CD4-positive, CD25-positive, alpha-beta regulatory T cell (primary cell): ENCODE results near the gene SBSN. TPM values are rescaled to one million over a fixed set of nuclear protein-coding genes. Genes with fewer than 3 reads are reported as not detected.
A peak's percentile ranks its signal among the peaks of the same experiment; 100 is the strongest.

ENCODE experiments used
- ATAC-seq, 2 donors: fragments of 150-1000 bp; cut with Tn5 transposase; one replicate each; pipeline ENCODE4 v1.10.0; 2021; ENCODE audit warnings: low read depth in 2 of 2, moderate number of reproducible peaks in 2 of 2, moderate library complexity in 1 of 2
- DNase-seq, 3 donors: peaks; one replicate each; pipeline versions ENCODE4 v3.0.0 to v3.0.0-alpha.2; 2012 to 2022; ENCODE audit warnings: mixed read lengths in 1 of 3
- H3K27ac ChIP-seq: one replicate; pipeline ENCODE4 v1.7.0; 2013; ENCODE audit warnings: mild to moderate bottlenecking, low read length; ENCODE audit not compliant: insufficient read depth, poor library complexity, severe bottlenecking
- H3K27me3 ChIP-seq: one replicate; pipeline ENCODE4 v1.7.0; 2013; ENCODE audit warnings: low read length; ENCODE audit not compliant: control insufficient read depth, insufficient read depth
- H3K36me3 ChIP-seq: one replicate; pipeline ENCODE4 v1.7.0; 2013; ENCODE audit warnings: mild to moderate bottlenecking, low read length, moderate library complexity; ENCODE audit not compliant: control insufficient read depth, insufficient read depth
- H3K4me1 ChIP-seq: 2 replicates; pipeline ENCODE4 v1.7.0; 2013; ENCODE audit warnings: mild to moderate bottlenecking, low read length; ENCODE audit not compliant: insufficient read depth, control insufficient read depth, poor library complexity, severe bottlenecking
- H3K4me3 ChIP-seq: one replicate; pipeline ENCODE4 v1.7.0; 2013; ENCODE audit warnings: low read depth, mild to moderate bottlenecking, low read length, moderate library complexity
- H3K9me3 ChIP-seq, 2 experiments: 1 replicate in 1 of 2; 2 replicates in 1 of 2; pipeline ENCODE4 v1.7.0; 2013; ENCODE audit warnings: low read length in 2 of 2, mild to moderate bottlenecking in 1 of 2, moderate library complexity in 1 of 2; ENCODE audit not compliant: control insufficient read depth in 2 of 2
- H3K27ac Mint-ChIP-seq, 3 donors: one replicate each; pipeline ENCODE4 v1.8.0; 2020 to 2022; ENCODE audit warnings: mild to moderate bottlenecking in 3 of 3, mixed read lengths in 3 of 3, moderate library complexity in 2 of 3
- H3K27me3 Mint-ChIP-seq: one replicate; pipeline ENCODE4 v1.8.0; 2022; ENCODE audit warnings: mild to moderate bottlenecking, mixed read lengths
- H3K36me3 Mint-ChIP-seq: one replicate; pipeline ENCODE4 v1.8.0; 2020; ENCODE audit warnings: mixed read lengths
- H3K4me1 Mint-ChIP-seq, 4 donors: one replicate each; pipeline ENCODE4 v1.8.0; 2020 to 2022; ENCODE audit warnings: mixed read lengths in 4 of 4, mild to moderate bottlenecking in 1 of 4
- H3K4me3 Mint-ChIP-seq, 4 donors: one replicate each; pipeline ENCODE4 v1.8.0; 2020 to 2022; ENCODE audit warnings: mild to moderate bottlenecking in 4 of 4, mixed read lengths in 4 of 4, moderate library complexity in 3 of 4
- H3K9me3 Mint-ChIP-seq, 7 donors: one replicate each; pipeline ENCODE4 v1.8.0; 2020 to 2022; ENCODE audit warnings: mixed read lengths in 7 of 7, mild to moderate bottlenecking in 3 of 7, moderate library complexity in 2 of 7
- polyA plus RNA-seq, 4 donors: library from polyadenylated mRNA; unstranded; fragments of 300-500 nt; fragmentation: Illumina TruSeq; gene quantifications; one replicate each; pipeline ENCODE4 v1.2.3, GENCODE V29; 2021
- total RNA-seq: library from RNA; stranded (reverse); gene quantifications from one replicate; pipeline ENCODE4 v1.2.3, GENCODE V29; 2022

The SBSN gene
- total and polyA plus RNA-seq, 5 donors from 2014 or later, result not detected

DNA sequence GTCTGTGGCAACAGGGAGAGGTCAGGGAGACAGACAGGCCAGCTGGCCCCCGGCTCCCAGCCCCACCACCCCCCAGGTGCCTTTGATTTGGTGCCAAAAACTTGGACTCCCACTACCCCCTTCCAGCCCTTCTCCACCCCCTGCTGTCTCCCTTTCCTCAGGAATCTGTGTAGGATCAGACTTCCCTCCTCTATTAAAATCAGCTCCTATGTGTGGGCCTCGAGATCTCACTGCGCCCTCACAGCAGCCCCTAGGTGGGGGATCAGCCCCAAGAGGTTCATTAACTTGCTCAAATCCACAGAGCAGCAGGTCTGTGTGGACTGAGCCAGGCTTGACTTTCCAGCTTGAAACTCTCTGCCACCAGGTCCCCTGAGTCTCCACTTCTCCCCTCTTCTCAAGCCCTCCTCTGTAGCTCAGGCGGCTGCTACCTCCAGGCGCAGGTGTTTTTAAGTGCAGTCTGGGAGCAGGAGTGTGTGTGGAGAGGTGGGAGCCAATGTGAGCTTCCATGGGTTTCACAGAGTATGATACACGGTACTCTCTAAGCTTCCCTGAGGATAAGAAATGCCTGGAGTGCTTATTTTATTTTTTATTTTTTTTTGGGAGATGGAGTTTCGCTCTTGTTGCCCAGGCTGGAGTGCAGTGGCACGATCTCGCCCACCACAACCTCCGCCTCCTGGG is 6.8 kb upstream of the SBSN start:
- H3K9me3 Mint-ChIP-seq, result peaks cover 0 to 1% (median 0%) of the 10 kb centered on the region in 7 donors
- Histone ChIP-seq H3K4me1 (peaks cover 11% of the 10 kb centered on the region), H3K4me3 (no peak overlapping the region), H3K27me3 (peaks cover 2% of the 10 kb centered on the region), H3K27ac (no peak overlapping the region), H3K36me3 (no peaks in the 10 kb centered on the region), H3K9me3 (no peaks in the 10 kb centered on the region)
- no peak overlapping the region for H3K4me3 Mint-ChIP-seq
- DNase-seq, result no peak
- peaks cover 0 to 14% (median 8%) of the 10 kb centered on the region in 4 donors for H3K4me1 Mint-ChIP-seq
- ATAC-seq, result no peak
- no peaks in the 10 kb centered on the region for H3K36me3 Mint-ChIP-seq
- peak overlapping the region in 1 of 3 donors; percentile 23 for H3K27ac Mint-ChIP-seq
- peaks cover 29% of the 10 kb centered on the region for H3K27me3 Mint-ChIP-seq

DNA sequence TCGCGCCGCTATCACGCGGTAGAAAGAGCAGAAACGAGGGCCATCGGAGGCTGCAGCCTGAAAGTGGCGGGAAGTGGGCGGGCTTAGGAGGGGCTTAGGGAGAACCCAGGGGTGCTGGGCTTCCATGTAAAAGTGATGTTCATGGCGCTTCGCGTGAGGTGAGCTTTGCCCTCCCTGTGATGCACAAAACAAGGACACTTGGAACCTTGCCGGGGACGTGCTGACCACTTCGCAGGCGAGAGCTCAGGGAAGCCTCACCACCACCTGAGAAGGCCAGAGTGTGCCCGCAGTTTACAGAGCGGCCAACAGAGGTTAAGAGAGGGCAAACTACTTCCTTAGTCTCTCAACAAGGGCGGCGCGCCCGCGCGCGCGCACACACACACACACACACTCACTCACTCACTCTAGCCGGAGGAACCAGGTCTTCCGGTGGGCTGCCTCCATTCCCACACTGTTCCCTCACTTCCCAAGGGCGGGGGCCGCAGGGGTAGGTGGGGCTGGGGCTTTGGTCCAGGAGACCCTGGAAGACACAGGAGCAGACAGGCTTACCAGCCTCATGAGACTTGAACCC is 5.8 kb upstream of the SBSN start:
- peak in 2 of 3 donors; percentile 43 to 66 for DNase-seq
- Mint-ChIP-seq H3K27ac (peak overlapping the region; percentile 29 to 78 (median 62)), H3K4me1 (peaks cover 0 to 14% (median 8%) of the 10 kb centered on the region in 4 donors), H3K36me3 (no peaks in the 10 kb centered on the region), H3K27me3 (peaks cover 40% of the 10 kb centered on the region), H3K9me3 (peaks cover 0 to 1% (median 0%) of the 10 kb centered on the region in 7 donors), H3K4me3 (peak overlapping the region; percentile 7 to 86 (median 54))
- peak; percentile 67 to 86 for ATAC-seq
- H3K9me3 ChIP-seq, result no peaks in the 10 kb centered on the region
- H3K27me3 ChIP-seq, result peaks cover 2% of the 10 kb centered on the region
- H3K4me3 ChIP-seq, result peak overlapping the region; percentile 19
- peaks cover 11% of the 10 kb centered on the region for H3K4me1 ChIP-seq
- H3K36me3 ChIP-seq, result no peaks in the 10 kb centered on the region
- H3K27ac ChIP-seq, result no peak overlapping the region

DNA sequence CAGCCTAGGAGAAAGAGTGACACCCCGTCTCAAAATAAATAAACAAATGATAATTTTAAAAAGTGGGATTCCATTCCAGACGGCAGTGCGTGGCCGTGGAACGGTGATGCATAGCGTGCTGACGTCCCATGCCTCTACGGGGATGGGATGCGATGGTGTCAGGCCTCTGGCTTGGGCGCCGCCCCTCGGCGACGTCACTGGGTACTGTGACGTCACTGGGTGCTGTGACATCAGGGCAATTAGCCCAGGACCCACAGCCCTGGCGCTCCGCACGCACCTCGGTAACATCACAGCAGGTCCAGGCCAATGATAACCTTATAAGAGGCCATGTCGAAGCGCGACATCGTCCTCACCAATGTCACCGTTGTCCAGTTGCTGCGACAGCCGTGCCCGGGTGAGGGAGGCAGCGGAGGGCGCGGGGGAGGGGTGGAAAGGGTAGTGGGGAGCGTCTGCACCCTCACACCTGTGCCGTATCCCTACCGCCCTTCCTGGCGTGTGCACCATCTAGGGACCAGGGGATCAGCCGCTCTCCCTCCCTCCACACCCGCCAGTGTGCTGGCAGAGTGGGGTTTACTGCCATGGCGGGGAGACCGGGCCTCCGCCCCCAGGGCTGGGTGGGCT is 5.2 kb upstream of the SBSN start, which contains the start of gene GAPDHS:
TSS of gene GAPDHS (plus strand) at position 256 of the 621 bp plus-strand sequence. CDS start at position 328, 72 bp downstream.
- Histone ChIP-seq H3K27ac (no peak within 1 kb of the TSS), H3K4me1 (peaks cover 11% of the 10 kb centered on the region), H3K27me3 (peaks cover 2% of the 10 kb centered on the region), H3K36me3 (no peaks in the 10 kb centered on the region), H3K9me3 (no peaks in the 10 kb centered on the region), H3K4me3 (peak within 1 kb of the TSS; percentile 19)
- Mint-ChIP-seq H3K9me3 (peaks cover 0 to 1% (median 0%) of the 10 kb centered on the region in 7 donors), H3K36me3 (no peaks in the 10 kb centered on the region), H3K27ac (peak within 1 kb of the TSS; percentile 29 to 78 (median 62)), H3K27me3 (peaks cover 46% of the 10 kb centered on the region), H3K4me1 (peaks cover 0 to 14% (median 8%) of the 10 kb centered on the region in 4 donors), H3K4me3 (peak within 1 kb of the TSS; percentile 7 to 86 (median 54))
- no peak for ATAC-seq
- DNase-seq, result no peak

DNA sequence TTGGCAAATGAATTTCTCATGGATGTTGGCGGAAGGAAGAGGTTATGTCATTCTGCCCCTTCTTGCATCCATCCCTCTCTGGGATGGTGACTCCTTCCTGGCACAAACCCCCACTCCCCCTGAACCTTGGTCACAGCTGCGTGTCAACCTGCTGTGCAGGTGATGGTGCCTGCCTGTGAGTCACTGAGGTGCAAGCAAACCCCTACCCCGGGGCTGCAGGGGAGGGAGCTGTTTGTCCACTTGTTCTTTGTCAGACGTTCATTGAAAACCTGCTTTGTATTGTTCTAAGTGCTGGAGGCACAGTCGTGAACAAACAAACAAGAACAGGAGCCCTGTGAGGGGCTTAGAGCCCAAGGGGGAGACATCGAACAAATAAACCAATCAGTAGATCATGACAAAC is 3.2 kb upstream of the SBSN start:
- Histone ChIP-seq H3K36me3 (no peaks in the 10 kb centered on the region), H3K27ac (no peak overlapping the region), H3K4me3 (no peak overlapping the region), H3K27me3 (peaks cover 2% of the 10 kb centered on the region), H3K4me1 (peaks cover 11% of the 10 kb centered on the region), H3K9me3 (no peaks in the 10 kb centered on the region)
- no peak for DNase-seq
- H3K27ac Mint-ChIP-seq, result no peak overlapping the region
- H3K4me1 Mint-ChIP-seq, result peaks cover 0 to 14% (median 8%) of the 10 kb centered on the region in 4 donors
- peaks cover 53% of the 10 kb centered on the region for H3K27me3 Mint-ChIP-seq
- H3K9me3 Mint-ChIP-seq, result peaks cover 0 to 1% (median 0%) of the 10 kb centered on the region in 7 donors
- no peak for ATAC-seq
- no peaks in the 10 kb centered on the region for H3K36me3 Mint-ChIP-seq
- H3K4me3 Mint-ChIP-seq, result no peak overlapping the region

DNA sequence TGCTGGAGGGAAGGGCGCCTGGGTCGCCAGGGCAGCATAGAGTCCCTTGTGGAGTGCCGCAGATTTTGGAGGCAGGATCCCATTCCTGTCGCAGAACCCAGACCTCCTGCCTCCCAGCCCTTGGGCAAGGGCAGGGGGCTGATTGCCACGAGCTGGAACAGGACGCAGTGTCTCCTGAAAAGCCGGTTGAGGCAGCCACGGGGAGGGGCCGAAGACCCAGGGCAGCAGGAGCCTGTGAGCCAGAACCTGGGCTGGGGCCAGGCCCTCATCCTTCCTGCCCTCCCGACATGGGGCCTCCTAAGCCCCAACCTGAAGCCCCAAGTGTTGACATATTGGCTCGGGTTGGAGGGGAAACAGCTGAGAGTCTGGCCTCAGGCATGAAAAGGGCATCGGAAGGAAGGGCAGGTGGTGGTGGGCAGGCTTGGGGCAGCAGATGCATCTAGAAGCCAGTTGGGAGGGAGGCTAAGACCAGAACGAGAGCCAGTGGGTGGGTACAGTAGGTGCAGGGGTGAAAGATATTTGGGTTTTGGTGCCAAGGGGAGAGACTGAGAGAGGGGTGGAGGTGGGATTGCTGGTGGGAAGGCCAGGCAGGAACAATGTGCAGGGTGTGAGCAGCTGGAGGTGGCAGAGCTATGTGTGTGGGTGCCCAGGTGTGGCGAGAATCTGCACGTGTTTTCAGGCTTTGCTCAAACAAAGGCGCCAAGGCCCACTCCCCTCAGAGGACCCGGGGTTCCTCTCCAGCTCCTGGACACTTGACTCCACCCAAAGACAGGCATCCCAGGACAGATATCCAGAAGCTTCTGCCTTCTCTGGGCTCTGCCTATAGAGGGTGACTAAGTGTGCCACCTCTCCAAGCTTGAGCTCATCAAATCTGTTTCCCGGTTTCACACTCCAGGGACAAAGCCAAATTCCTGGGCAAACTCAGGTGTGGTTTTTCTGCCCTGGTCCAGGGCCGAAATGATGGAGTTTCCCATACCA is 1.4 kb upstream of the SBSN start:
- H3K4me3 Mint-ChIP-seq, result no peak overlapping the region
- ATAC-seq, result no peak
- Histone ChIP-seq H3K9me3 (no peaks in the 10 kb centered on the region), H3K27me3 (peaks cover 2% of the 10 kb centered on the region), H3K27ac (no peak overlapping the region), H3K36me3 (no peaks in the 10 kb centered on the region), H3K4me1 (peaks cover 11% of the 10 kb centered on the region), H3K4me3 (no peak overlapping the region)
- no peaks in the 10 kb centered on the region for H3K36me3 Mint-ChIP-seq
- peaks cover 0 to 12% (median 7%) of the 10 kb centered on the region in 4 donors for H3K4me1 Mint-ChIP-seq
- H3K27me3 Mint-ChIP-seq, result peaks cover 63% of the 10 kb centered on the region
- no peaks in the 10 kb centered on the region for H3K9me3 Mint-ChIP-seq
- no peak overlapping the region for H3K27ac Mint-ChIP-seq
- no peak for DNase-seq

DNA sequence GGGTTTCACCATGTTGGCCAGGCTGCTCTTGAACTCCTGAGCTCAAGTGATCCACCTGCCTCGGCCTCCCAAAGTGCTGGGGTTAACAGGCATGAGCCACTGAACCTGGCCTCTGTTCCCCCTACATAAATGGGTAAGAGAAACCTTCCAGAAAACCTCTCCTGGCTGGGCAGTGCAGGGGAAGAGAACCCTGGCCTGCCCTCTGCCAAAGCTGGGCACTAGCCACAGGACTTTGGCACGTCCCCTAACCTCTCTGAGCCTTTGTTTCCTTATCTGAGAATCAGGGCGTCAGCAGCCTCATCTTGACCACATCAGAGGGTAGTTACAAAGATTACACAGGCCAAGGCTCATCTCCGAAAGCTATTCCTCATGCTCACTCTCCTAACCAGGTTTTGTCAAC is 2.2 kb downstream of the SBSN start:
- H3K27me3 Mint-ChIP-seq, result peaks cover 41% of the 10 kb centered on the region
- no peak overlapping the region for H3K4me3 ChIP-seq

DNA sequence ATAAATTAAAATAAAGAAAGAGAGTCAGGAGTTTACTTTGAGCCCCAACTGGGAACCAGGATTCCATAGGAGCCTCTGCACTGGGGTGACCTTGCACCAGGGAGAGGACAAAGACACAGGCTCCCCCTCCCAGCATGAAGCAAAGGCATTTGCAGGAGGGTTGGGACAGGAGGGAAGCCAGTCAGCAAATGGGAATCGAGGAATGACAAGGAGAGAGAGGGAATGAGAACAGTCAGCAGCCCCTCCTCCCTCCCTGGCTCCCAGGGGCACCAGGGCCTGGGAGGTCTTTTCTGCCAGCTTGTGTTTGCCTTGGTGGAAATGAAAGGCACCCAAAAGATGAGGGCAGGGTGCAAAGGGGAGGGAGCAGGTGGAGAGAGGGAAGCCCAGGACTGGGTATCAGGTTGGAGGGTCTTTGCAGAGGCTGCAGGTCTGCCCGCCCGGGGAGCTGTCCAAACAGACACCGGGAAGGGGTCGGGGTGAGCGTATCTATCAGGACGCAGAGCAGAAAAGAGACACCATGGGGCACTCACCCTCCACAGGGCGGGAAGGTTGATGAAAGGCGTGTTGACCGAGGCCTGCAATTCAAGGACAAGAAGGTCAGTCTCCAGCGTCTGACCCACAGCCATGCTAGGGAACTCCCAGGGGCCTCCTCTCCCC is 3.8 kb downstream of the SBSN start:
- Mint-ChIP-seq H3K4me1 (peaks cover 0 to 2% (median 0%) of the 10 kb centered on the region in 4 donors), H3K36me3 (no peaks in the 10 kb centered on the region), H3K4me3 (no peak overlapping the region), H3K27ac (peak overlapping the region in 1 of 3 donors; percentile 93), H3K9me3 (no peaks in the 10 kb centered on the region), H3K27me3 (peaks cover 34% of the 10 kb centered on the region)
- Histone ChIP-seq H3K9me3 (no peaks in the 10 kb centered on the region), H3K27me3 (no peaks in the 10 kb centered on the region), H3K36me3 (no peaks in the 10 kb centered on the region), H3K27ac (no peak overlapping the region), H3K4me1 (no peaks in the 10 kb centered on the region), H3K4me3 (no peak overlapping the region)
- DNase-seq, result no peak
- no peak for ATAC-seq

More for the DNA sequence above, 2.2 kb downstream of the SBSN start:
- no peaks in the 10 kb centered on the region for H3K9me3 Mint-ChIP-seq
- no peak overlapping the region for H3K27ac ChIP-seq
- ATAC-seq, result no peak
- no peaks in the 10 kb centered on the region for H3K4me1 ChIP-seq
- H3K4me3 Mint-ChIP-seq, result no peak overlapping the region
- peak overlapping the region in 1 of 3 donors; percentile 42 for H3K27ac Mint-ChIP-seq
- no peaks in the 10 kb centered on the region for H3K4me1 Mint-ChIP-seq
- no peak for DNase-seq
- peaks cover 2% of the 10 kb centered on the region for H3K27me3 ChIP-seq
- no peaks in the 10 kb centered on the region for H3K36me3 Mint-ChIP-seq
- H3K36me3 ChIP-seq, result no peaks in the 10 kb centered on the region
- no peaks in the 10 kb centered on the region for H3K9me3 ChIP-seq
